ENCODE results near the gene ASB6.

- TF ChIP-seq CTCF (IDR thresholded peaks at IDR 0.05) (no peak), EZH2 (IDR thresholded peaks at IDR 0.05; ENCODE audit: borderline replicate concordance, insufficient read depth, low read depth, low read length, poor library complexity, severe bottlenecking) (no peak)
Observed at GRCh38 chr9:129602598-129603415, 39.1 kb downstream of the ASB6 start.
